Esophagus mucosa (tissue), 1 donor: ENCODE results near the gene CNOT1. TPM values are rescaled to one million over a fixed set of nuclear protein-coding genes. Genes with fewer than 3 reads are reported as not detected.
"Not testable (repeated sequence)": the region's sequence is repeated elsewhere in the genome, so short reads cannot be mapped to it uniquely, and the experiment has no call there.

Experiments used
- ATAC-seq: fragments of 200-7000 bp; cut with Tn5 transposase; one replicate; pipeline ENCODE4 v1.9.1; 2020
- total RNA-seq: library from RNA; stranded (reverse); gene quantifications from one replicate; pipeline ENCODE4 v1.2.4, GENCODE V29; 2023
- donor health status: DM: yes; HTN: yes; CAD: no.

CNOT1 gene
- total RNA-seq, 1 donor from 2014 or later = 196 TPM

DNA sequence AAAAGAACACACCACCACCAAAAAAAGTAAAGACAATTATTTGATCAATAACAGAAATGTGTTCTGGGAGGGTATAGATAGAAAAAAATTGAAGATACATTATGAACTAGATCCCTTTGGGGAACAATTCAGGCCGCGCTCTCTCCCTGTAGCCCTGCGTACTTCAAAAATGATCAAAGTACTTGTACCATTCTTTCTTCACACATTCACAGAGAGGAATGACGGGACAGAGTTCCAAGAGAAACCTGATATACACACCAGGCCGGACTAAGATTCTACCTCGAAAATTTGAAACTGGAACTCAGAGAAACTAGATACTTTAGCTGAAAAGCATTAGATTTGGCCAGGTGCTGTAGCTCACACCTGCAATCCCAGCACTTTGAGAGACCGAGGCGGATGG is 50.0 kb downstream of the CNOT1 start:
- no peak for ATAC-seq

DNA sequence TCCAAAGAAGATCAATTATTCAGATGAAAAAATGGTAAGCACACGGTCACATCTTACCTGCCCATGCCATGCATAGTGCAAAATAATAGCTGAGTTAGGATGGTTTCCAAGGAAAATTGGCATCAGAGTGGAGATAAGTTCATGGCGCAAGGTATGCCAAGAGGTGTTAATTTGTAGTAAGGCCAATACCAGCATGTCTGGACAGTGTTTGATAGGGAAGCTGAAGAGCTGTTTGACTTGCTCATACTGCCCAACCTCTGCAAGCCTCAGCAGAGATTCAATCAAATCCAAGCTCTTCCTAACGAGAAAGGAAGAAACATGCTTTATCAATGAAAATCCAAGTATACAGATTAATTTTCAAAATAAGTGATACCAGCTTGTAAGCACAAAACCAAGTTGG is 51.0 kb downstream of the CNOT1 start:
- ATAC-seq = peak; percentile 81

DNA sequence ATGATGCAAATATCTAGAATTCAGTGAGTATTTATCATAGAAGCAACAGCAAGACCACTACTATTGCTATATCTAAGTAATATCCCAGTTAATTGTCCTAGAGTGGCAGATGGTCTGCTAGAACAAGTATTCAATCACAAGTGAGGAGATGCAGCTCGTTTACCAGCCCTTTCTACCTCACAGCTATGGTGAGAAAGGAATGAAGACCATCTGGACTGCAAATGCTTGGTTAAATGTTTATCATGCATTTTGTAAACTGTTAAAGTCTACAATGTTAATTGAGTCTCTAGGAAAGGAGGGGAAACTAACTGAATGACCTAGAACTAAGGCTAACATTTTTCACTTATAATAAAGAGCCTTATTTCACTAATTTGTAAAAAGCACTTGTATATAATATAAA is 52.5 kb downstream of the CNOT1 start:
- no peak for ATAC-seq

DNA sequence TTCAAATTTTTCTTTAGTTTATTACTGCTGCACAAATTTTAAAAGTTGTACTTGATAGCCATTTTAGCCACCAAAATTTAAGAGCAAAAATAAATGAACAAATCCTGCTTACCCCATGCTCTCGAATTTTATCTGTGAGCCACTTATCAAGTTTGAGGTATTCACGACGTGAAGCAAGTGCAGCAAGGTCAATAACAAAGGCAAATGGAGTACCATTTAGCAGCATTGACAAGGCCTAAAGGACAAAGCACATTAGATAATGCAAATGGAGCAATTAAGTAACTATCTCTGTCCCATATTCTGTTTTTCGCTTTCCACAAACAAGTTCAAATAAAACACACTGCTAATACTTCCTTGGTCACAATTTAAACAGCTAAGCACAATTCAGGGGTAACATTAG is 54.7 kb downstream of the CNOT1 start:
- no peak for ATAC-seq

DNA sequence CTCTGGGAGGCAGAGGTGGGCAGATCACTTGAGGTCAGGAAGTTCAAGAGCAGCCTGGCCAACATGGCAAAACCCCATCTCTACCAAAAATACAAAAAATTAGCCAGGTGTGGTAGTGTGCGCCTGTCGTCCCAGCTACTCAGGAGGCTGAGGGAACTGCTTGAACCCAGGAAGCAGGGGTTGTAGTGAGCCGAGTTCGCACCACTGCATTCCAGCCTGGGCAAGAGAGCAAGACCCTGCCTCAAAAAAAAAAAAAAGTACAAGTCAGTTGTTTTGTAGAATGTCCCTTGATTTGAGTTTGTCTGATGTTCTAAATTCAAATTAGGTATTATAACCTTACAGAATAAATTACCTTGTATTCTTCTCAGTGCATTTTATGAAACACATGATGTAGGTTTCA is 63.9 kb downstream of the CNOT1 start:
- ATAC-seq = not testable (repeated sequence)

DNA sequence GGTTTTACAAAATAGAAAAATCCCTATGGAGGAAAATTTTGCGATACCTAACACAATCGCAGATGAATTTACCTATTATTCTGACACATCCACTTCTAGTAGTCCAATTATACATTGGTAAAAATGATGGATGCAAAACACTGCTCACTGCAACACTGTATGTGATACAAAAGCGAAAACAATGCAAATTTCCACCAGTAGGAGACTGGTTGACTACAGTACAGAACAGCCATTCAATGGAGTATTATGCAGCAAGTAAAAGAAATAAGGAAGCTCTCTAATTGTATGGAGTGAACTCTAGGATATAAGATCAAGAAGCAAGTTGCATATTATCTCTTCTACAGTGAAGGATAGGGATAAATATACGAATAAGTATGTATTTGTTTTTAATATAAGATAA is 65.9 kb downstream of the CNOT1 start:
- no peak for ATAC-seq

DNA sequence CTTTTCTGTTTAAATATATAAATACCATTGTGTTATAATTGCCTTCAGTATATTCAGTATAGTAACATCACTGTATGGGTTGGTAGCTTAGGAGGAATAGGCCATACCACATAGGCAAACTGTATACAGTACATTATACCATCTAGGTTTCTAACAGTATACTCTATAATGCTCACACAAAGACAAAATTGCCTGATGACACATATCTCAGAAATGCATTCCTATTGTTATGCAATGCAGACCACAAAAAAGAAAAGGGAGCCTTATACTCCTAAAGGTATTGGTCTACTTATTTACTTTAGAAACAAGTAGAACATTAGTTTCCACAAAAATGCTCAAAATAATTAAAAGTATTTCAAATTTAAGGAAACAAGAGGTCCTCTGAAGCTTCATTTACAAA is 66.4 kb downstream of the CNOT1 start:
- peak; percentile 43 for ATAC-seq

DNA sequence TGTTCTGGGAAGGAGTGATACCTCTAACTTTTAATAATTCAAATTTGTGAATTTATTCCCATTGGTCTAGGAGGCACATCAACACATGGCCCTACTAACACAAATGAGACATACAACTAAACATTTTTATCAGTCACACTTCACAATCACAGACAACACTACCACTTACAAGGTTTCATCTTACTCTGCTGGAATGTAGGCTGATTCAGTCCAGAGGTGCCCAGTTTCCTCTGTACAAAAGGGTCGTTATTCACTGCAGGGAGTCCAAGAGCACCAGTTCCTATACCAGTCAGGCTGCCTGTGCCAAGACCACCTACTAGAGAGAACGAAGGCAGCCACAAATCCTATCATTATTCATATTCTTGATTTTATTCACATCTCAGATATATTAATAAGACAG is 72.9 kb downstream of the CNOT1 start:
- no peak for ATAC-seq

DNA sequence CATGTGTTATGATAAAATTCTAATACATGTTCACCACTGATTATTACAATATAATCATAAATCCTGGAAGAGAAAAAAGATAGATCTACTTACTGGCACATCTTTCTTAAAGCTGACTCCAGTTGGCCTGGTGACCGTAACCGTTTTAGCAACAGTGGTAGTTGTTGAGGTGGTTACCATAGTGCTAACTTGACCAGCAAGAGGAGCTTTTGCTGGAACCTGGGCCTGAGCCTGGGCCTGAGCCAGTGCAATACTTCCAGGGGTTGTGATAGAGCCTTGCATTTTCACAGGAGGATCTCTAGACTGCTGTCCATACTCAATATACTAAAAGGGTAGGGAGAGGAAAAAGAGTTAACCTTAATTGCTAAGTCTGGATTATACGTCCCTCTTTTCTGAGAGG is 78.1 kb downstream of the CNOT1 start:
- no peak for ATAC-seq

DNA sequence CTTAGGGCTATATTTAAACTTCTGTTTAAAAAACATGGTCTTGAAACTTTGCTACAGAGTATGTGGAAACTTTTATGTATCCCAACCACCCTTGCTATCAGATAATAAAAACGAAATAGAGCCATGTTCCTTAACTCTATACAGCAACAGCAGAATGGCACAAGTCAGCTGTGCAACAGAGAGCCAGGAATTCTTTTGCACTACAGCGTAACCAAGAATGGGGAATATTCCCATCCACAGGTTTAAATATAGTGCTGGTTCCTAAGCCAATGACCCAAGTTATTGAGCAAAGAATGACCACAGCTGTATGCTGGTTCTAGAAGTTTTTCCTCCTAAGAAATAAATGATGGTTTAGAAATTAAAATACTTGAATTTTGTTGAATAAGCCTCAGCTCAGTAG is 81.2 kb downstream of the CNOT1 start:
- ATAC-seq = no peak

DNA sequence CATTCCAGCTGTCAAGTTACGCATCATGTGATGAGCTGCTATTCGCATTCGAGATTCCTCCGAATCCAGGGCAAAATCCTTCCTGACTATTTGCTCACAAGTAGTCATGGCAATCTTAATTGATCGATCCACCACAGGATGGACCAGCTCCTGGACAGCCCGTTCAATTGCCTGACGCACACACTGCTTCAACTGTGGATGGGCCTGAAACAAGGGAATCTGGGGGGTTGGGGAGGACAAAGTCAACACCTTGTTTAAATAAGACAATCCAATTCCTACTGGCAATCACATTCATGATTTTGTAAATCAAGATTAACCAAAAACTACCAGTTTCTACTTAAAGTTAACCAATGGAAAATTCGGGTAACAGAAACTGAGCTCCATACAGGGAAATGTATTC is 85.9 kb downstream of the CNOT1 start:
- ATAC-seq = no peak

DNA sequence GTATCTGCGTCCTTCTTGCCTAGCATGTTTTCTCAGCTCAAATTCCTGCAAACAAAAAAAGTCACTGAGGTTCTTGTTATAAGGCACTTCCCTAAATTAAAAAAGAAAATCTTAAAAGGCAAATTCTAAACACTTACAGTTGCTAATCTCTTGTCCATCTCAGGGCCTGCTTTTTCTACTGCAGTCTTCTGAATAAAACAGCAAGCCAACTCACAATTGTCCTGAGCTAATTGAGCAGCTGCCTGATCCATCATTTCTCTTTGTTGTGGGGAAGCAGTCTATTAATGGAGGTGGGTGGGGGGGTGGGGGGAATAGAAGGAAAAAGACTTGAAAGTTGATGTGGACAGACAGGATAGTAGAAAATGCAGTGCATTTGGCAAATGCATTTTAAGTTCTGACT is 87.3 kb downstream of the CNOT1 start:
- no peak for ATAC-seq

DNA sequence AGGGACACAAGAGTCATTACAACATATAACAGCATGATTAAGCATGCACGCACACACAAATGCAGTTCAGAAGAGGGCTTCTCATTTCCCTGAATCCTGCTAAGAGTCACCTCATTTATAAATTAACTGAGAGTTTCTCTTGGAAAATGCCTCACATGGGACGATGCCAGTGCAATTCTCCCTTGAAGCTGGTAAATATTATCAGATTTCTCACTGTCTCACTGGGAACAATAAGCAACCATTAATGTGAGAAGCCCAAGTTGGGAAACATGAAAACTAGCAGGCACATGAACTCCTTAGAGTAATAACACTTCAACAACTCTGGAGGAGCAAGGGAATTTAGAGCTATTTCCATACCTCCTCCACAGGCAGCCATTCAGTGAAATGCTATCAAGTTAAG is 87.9 kb downstream of the CNOT1 start:
- ATAC-seq = no peak

DNA sequence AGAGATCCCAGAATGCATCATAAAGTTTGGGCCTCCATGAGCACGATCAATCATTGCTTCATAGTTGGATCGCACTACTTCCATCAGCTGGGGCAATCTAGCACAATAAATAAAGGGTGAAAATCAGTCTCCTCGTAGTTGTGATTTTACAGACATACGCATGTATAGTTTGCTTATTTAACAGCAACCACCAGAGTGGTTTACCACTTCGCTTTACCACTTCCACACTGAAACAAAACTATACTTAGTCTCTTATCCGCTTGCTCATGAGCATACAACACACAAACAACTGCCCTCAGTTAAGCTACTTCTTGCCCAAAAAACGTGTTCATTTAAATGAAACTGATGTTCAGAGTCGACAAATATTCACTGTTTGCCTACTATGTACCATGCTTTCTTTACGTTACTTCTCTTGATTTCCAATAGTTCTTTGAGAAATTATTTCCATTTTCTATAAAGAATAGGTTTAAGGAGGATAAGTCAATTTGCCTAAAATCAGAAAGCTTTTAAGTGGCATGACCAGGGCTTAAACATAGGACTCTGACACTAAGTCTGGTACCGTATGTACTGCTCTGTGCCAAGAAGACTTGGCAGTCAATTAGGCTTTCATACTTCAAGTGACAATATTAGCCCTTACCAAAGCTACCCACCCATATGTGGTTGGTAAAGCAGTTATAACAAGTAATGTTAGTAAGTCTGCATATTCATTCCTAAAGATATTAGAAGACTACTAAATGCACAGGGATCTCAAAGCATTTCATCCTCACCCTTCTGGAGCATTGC is 92.3 kb downstream of the CNOT1 start:
- ATAC-seq = no peak

DNA sequence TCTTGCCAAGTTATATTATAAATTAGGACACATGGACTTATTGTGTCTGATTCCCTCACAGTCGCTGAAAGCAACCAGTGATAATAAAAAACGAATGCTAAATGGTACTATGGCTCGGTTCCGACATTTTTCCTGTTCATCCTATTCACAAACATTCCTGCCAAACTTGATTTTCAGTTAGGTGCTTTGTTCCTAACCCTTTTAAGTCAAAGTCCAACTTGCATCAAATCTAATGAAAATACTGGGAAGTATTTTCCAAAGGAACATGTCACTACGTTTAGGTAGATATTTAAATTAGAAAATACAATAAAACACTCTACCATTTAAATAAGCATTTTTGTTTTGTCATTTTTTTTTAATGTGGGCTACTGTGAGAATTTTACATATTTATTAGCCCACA is 93.3 kb downstream of the CNOT1 start:
- no peak for ATAC-seq

DNA sequence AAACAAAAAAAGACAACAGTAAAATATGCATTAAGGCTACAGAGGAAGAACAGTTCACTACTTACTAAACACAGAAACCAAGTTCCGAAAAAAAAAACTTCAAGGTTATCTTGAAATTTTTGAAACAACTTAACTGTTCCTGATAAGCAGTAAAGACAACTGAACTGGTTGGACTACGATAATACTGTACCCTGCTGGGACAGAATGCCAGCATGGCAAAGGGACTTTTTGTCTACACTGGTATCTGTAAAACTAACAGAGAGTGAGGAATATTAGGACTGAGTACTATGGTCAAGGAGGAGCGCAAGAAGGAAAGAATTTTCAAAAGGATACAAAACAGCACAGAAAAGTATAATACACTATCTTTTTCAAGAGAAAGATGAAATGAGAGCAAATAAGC is 94.5 kb downstream of the CNOT1 start:
- ATAC-seq = no peak

DNA sequence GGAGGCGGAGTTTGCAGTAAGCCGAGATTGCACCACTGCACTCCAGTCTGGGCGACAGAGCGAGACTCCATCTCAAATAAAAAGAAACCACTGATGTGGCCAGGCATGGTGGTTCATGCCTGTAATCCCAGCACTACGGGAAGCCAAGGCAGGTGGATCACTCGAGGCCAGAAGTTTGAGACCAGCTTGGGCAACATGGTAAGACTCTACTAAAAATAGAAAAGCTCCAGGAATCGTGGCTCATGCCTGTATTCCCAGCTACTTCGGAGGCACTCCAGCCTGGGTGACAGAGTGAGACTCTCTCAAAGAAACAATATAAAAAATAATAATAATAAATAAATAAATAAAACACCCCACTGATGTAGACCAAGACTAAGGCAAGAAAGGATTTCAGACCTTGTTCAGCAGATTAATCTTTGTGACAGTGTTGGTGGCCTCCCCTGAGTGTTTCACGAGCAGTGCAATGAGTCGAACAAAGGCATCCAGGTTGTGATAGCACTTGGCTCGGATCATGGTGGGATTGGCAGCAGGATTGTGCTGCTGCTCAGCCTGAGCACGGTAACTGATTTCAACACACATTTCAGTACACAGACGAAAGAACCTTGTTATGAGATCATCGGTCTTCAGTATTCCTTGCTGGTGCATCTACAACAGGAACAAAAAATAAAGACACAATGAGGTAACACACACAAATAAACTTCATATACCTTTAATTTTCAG is 95.7 kb downstream of the CNOT1 start:
- ATAC-seq = no peak

DNA sequence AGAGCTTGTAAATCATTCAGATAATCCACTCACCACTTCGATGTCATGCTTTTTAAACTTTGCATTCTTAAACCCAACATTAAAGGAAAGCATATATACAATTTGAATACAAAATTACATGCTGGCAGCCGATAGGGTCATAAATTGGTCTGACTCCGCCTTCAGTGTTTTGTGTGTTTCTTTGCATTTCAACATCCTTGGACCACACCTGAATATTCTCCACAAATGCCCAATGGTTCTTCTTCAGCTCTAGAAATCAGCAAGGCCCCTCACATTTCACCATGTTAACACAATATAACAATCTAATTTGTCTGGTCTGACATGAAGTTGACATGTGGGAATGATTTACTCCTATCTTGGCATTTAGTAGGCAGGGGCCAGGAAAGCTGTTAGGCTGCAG is 97.2 kb downstream of the CNOT1 start:
- ATAC-seq = no peak

DNA sequence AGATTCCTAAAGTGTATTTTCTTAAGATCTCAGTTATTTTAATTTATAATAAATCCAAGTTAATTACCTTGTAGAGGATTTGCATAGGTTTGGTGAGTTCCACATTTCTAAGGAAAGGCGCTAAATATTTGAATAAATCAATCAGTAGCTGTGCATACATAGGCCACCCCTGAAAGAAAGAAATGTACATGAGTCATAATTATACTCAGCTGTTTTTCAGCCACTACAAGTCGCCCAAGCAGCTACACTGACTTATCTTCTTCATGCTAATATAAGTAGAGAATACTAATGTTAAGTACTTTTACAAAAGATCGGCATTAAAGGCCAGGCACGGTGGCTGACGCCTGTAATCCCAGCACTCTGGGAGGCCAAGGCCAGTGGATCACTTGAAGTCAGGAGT is 99.4 kb downstream of the CNOT1 start:
- no peak for ATAC-seq

DNA sequence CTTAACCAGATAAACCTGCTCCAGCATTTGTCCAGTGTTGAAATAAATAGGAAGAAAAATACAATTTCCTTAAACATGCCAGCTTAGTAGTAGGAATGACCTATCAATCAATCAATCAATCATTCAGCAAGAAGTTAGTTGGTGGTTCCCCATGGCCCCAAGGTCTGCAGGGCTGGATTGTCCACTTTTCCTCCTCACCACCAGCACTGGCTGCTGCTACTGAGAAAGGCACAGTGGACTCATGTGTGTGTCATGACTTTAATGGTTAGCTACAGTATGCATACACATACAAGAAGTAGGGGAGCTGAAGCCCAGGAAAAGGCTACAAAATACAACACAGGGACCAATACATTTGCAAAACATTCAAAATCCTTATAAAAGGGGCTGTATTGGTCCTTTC is 109.9 kb downstream of the CNOT1 start:
- ATAC-seq = no peak

DNA sequence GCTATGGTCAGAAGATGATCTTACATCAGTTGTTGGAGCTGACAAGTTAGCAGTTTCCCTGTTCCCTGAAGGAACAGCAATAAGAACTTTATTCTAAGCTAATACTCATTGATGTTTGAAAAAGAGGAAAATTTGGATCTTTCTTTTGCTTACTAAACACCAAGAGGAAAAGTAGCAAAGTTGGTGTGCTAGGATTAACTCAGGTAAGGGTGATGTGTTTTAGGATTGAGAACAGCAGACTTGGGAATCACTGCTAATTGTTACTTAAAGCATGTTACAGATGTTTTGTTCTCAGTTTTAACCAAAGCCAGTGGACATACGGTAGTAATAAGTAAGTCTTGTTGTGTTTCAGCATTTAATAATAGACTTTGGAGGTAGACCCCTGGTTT is 110.7 kb downstream of the CNOT1 start:
- ATAC-seq = no peak

DNA sequence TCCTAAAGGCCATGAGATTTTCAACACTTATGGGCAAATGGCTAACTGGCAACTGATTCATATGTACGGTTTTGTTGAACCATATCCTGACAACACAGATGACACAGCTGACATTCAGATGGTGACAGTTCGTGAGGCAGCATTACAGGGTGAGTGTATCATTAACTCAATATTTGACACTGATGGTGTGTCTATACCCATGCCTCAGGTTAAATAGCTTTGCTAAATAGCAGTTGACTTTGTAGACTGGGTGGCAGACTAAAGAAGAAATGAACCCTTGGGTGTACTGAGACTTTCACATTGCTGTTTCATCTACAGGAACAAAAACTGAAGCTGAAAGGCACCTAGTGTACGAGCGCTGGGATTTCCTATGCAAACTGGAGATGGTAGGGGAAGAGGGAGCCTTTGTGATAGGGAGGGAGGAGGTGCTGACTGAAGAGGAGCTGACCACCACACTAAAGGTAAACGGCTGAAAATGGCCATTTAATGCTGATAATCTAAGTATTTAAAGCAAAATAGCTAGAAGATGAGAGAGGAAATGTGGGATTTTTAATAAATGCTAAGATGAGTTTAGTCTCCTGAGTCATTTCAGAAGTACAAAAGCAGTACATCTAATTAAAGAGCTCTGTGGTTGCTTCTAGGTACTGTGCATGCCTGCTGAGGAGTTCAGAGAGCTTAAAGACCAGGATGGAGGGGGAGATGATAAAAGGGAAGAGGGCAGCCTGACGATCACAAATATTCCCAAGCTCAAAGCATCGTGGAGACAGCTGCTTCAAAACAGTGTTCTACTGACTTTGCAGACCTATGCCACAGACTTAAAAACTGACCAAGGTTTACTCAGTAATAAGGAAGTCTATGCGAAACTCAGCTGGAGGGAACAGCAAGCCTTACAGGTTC is 111.3 kb downstream of the CNOT1 start:
- no peak for ATAC-seq

DNA sequence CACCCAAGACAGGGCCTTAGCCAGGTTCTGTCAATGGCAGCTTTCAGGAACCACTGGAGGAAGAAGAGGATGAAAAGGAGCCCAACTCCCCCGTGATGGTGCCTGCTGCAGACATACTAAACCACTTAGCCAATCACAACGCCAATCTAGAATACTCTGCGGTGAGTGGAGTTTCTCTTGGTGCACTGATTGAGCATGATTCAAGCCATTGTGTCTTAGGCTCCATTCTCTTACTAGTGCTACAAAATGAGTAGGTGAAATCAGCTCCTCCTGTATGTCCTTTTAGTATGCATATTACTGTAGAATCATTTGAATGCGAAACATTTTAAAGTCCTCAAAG is 112.9 kb downstream of the CNOT1 start:
- no peak for ATAC-seq
